B cell (primary cell): ENCODE results near the gene GUCA2A. TPM values are rescaled to one million over a fixed set of nuclear protein-coding genes. Genes with fewer than 3 reads are reported as not detected.

ENCODE experiments used
- ATAC-seq: fragments of 200-7000 bp; cut with Tn5 transposase; one replicate; pipeline ENCODE4 v1.10.0; 2021; ENCODE audit warnings: low read depth, mild to moderate bottlenecking, moderate number of reproducible peaks, moderate library complexity
- CTCF ChIA-PET: fragments of 350-600 bp; sonication (Branson Sonifier 250); formaldehyde crosslinking; loops from one replicate; lab custom pipeline; 2021; ENCODE audit warnings: antibody characterized with exemption, inconsistent platforms; lab: Charles Lee
- POLR2A ChIA-PET: fragments of 350-600 bp; sonication (Branson Sonifier 250); formaldehyde crosslinking; loops from one replicate; lab custom pipeline; 2021; ENCODE audit warnings: antibody characterized with exemption; lab: Charles Lee
- DNase-seq: peaks from one replicate; pipeline ENCODE4 v3.0.0; 2013
- H2AFZ ChIP-seq: 2 replicates; pipeline ENCODE4 v1.6.1; 2012; ENCODE audit warnings: mild to moderate bottlenecking, low read depth, low read length; ENCODE audit not compliant: insufficient read depth, poor library complexity, severe bottlenecking
- H3K27ac ChIP-seq, 2 donors: 1 replicate in 1 of 2; 2 replicates in 1 of 2; pipeline ENCODE4 v1.5.1; 2012 to 2013; ENCODE audit warnings: low read length in 2 of 2, mild to moderate bottlenecking in 2 of 2, moderate library complexity in 1 of 2
- H3K27me3 ChIP-seq, 4 experiments: fragments of 200-600 bp in 1 of 4; sonication (generic) in 1 of 4; replicated peaks in 1 of 4; 1 replicate in 2 of 4; 2 replicates in 2 of 4; pipeline versions ENCODE4 v1.6.1 to v1.7.0; 2013 to 2016; ENCODE audit warnings: low read length in 3 of 4, mild to moderate bottlenecking in 2 of 4, mixed read lengths in 1 of 4, moderate library complexity in 1 of 4; ENCODE audit not compliant: insufficient read depth in 4 of 4, control insufficient read depth in 3 of 4; ENCODE audit errors: control extremely low read depth in 1 of 4
- H3K36me3 ChIP-seq, 2 experiments: replicated peaks in 1 of 2; 1 replicate in 1 of 2; 2 replicates in 1 of 2; pipeline versions ENCODE4 v1.6.1 to v1.7.1; 2013; ENCODE audit warnings: low read length in 1 of 2; ENCODE audit not compliant: insufficient read depth in 2 of 2, control insufficient read depth in 1 of 2; ENCODE audit errors: control extremely low read depth in 1 of 2, extremely low read depth in 1 of 2
- H3K4me1 ChIP-seq, 2 donors: fragments of 200-600 bp in 1 of 2; sonication (generic) in 1 of 2; 1 replicate in 1 of 2; 2 replicates in 1 of 2; pipeline versions ENCODE4 v1.5.1 to v1.6.1; 2013 to 2017; ENCODE audit warnings: low read length in 2 of 2; ENCODE audit not compliant: control insufficient read depth in 2 of 2, insufficient read depth in 2 of 2
- H3K4me2 ChIP-seq: replicated peaks from 2 replicates; pipeline ENCODE3; 2012; ENCODE audit warnings: mild to moderate bottlenecking, low read depth, low read length; ENCODE audit not compliant: poor library complexity, severe bottlenecking
- H3K4me3 ChIP-seq, 5 experiments: fragments of 200-600 bp in 1 of 5; sonication (generic) in 1 of 5; 1 replicate in 3 of 5; 2 replicates in 2 of 5; pipeline versions ENCODE4 v1.5.1 to v1.7.0; 2011 to 2016; ENCODE audit warnings: low read length in 4 of 5, mild to moderate bottlenecking in 4 of 5, low read depth in 2 of 5, control low read depth in 1 of 5, moderate library complexity in 1 of 5; ENCODE audit not compliant: insufficient read depth in 1 of 5; ENCODE audit errors: control extremely low read depth in 1 of 5, extremely low read depth in 1 of 5
- H3K79me2 ChIP-seq: fragments of 200-600 bp; sonication (generic); one replicate; pipeline ENCODE4 v1.6.0; 2016; ENCODE audit warnings: low read length; ENCODE audit not compliant: control insufficient read depth, insufficient read depth
- H3K9ac ChIP-seq: fragments of 200-600 bp; sonication (generic); 2 replicates; pipeline ENCODE4 v1.6.1; 2017; ENCODE audit warnings: mild to moderate bottlenecking, low read length, moderate library complexity
- H3K9me3 ChIP-seq, 3 donors: one replicate each; pipeline versions ENCODE4 v1.6.1 to v1.7.1; 2013; ENCODE audit warnings: low read length in 2 of 3; ENCODE audit not compliant: control insufficient read depth in 2 of 3, insufficient read depth in 1 of 3; ENCODE audit errors: control extremely low read depth in 1 of 3
- H4K20me1 ChIP-seq: 2 replicates; pipeline ENCODE4 v1.6.0; 2012; ENCODE audit warnings: mild to moderate bottlenecking, low read length; ENCODE audit not compliant: insufficient read depth, control insufficient read depth, poor library complexity, severe bottlenecking
- H3K27ac Mint-ChIP-seq: one replicate; pipeline ENCODE4 v1.8.0; 2021; ENCODE audit warnings: mixed read lengths
- H3K27me3 Mint-ChIP-seq: one replicate; pipeline ENCODE4 v1.8.0; 2021; ENCODE audit warnings: mixed read lengths
- H3K4me1 Mint-ChIP-seq: one replicate; pipeline ENCODE4 v1.8.0; 2021; ENCODE audit warnings: mixed read lengths
- H3K4me3 Mint-ChIP-seq: one replicate; pipeline ENCODE4 v1.8.0; 2021; ENCODE audit warnings: mixed read lengths
- H3K9me3 Mint-ChIP-seq: one replicate; pipeline ENCODE4 v1.8.0; 2022; ENCODE audit warnings: mixed read lengths; ENCODE audit not compliant: insufficient read depth
- EZH2 ChIP-seq: IDR thresholded peaks from 2 replicates; pipeline ENCODE4 v1.6.1; 2012; ENCODE audit warnings: borderline replicate concordance, low read depth, mild to moderate bottlenecking, moderate library complexity, low read length; ENCODE audit not compliant: insufficient read depth, poor library complexity, severe bottlenecking
- WGBS: methylation state at CpG from one replicate; pipeline ENCODE4 v1.1.5; 2013; ENCODE audit warnings: missing lambda C conversion rate; ENCODE audit not compliant: insufficient coverage; 5-methylcytosine and 5-hydroxymethylcytosine counted together
- intact Hi-C: fragments of 100-400 bp; cut with micrococcal nuclease; formaldehyde crosslinking; loops from one replicate; pipeline ENCODE4 v1.10.0; 2022
- polyA plus RNA-seq: library from polyadenylated mRNA; depleted of rRNA; stranded (reverse); fragments of >200 nt; gene quantifications from 2 replicates; pipeline ENCODE4 v1.2.3, GENCODE V29; 2012
- total RNA-seq, 2 donors: library from RNA; stranded (reverse); fragments of 120-200 nt in 1 of 2; gene quantifications; 1 replicate in 1 of 2; 2 replicates in 1 of 2; pipeline versions ENCODE4 v1.2.3 to v1.2.4, GENCODE V29; 2013 to 2022
- TF ChIP-seq, protein P1 (sequence below): fragments of 200-600 bp; IDR thresholded peaks from one replicate; pipeline ENCODE4 v1.8.0; 2022; ENCODE audit warnings: antibody characterized with exemption, mild to moderate bottlenecking

GUCA2A gene
- total and polyA plus RNA-seq, 2 donors (not counting 1 experiment from before 2014, with no cell fraction given) = not detected

DNA sequence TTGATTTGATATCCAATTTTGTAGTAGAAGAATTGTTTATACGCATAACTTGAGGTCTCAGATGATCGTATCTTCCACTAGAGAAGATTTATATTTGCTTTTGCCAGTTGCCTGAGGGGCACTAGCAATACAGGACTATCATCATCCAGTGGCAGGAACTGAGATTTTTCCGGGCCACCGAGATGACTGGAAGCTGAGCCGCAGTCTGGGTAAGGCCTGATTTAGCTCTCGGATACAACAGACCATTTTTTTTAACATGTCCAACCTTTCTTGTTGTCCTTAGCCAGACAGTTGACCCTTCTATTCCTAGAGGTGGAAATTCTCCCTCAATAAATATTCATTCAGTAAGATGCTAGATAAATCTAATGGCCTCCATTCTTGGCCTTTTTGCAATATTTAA is 36.8 kb downstream of the GUCA2A start:
- peaks cover 28% of the 10 kb centered on the region for H3K27me3 Mint-ChIP-seq
- ATAC-seq = no peak
- DNase-seq = no peak
- ChIA-PET POLR2A (no interaction called here), CTCF (interaction anchor here (1.2 kb wide), 1 partner anchor 9 kb away, joined by 3 read pairs; no protein-coding TSS in a partner anchor)
- no peak overlapping the region for H3K27ac Mint-ChIP-seq
- Histone ChIP-seq H2AFZ (no peak overlapping the region), H3K9ac (no peak overlapping the region), H3K4me2 (no peak overlapping the region), H3K27me3 (peaks cover 0 to 5% (median 1%) of the 10 kb centered on the region in 4 experiments), H3K9me3 (no peaks in the 10 kb centered on the region), H3K4me1 (no peaks in the 10 kb centered on the region), H4K20me1 (no peaks in the 10 kb centered on the region), H3K4me3 (no peak overlapping the region), H3K79me2 (no peaks in the 10 kb centered on the region), H3K36me3 (no peaks in the 10 kb centered on the region), H3K27ac (no peak overlapping the region)
- no peaks in the 10 kb centered on the region for H3K9me3 Mint-ChIP-seq
- intact Hi-C loops = no loop called here
- no peaks in the 10 kb centered on the region for H3K4me1 Mint-ChIP-seq
- 96% methylated on average over 5 of the region's 6 CpGs for WGBS
- H3K4me3 Mint-ChIP-seq = no peak overlapping the region
- TF ChIP-seq, protein P1, sequence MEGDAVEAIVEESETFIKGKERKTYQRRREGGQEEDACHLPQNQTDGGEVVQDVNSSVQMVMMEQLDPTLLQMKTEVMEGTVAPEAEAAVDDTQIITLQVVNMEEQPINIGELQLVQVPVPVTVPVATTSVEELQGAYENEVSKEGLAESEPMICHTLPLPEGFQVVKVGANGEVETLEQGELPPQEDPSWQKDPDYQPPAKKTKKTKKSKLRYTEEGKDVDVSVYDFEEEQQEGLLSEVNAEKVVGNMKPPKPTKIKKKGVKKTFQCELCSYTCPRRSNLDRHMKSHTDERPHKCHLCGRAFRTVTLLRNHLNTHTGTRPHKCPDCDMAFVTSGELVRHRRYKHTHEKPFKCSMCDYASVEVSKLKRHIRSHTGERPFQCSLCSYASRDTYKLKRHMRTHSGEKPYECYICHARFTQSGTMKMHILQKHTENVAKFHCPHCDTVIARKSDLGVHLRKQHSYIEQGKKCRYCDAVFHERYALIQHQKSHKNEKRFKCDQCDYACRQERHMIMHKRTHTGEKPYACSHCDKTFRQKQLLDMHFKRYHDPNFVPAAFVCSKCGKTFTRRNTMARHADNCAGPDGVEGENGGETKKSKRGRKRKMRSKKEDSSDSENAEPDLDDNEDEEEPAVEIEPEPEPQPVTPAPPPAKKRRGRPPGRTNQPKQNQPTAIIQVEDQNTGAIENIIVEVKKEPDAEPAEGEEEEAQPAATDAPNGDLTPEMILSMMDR = no peak
- TF ChIP-seq EZH2 = no peak

DNA sequence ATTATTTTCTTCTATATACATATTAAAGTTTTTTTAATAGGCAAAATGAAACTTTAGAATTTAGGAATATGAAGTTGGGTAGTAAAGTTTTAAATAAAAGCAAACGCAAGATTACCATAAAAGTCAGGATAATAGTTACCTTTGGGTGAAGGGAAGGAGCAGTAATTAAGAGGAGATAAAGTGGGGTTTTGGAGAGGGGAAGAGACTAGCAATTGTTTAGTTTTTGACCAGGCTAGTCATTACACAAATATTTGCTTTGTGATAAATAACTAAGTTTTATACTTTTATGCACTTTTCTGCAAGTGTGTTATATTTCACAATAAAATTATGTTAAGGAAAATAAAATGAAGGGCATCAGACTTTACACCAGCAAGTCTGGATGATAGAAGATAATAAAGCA is 39.0 kb downstream of the GUCA2A start:
- no peak overlapping the region for H3K4me3 ChIP-seq
- WGBS = no CpG with 5 or more reads among the region's 1 CpG
- no peak for DNase-seq
- intact Hi-C loops = no loop called here
- H3K4me2 ChIP-seq = no peak overlapping the region
- Mint-ChIP-seq H3K4me1 (no peaks in the 10 kb centered on the region), H3K27ac (no peak overlapping the region), H3K4me3 (no peak overlapping the region), H3K27me3 (peaks cover 34% of the 10 kb centered on the region), H3K9me3 (no peaks in the 10 kb centered on the region)
- no peak for ATAC-seq
- H3K9me3 ChIP-seq = no peaks in the 10 kb centered on the region
- no peak overlapping the region for H3K9ac ChIP-seq
- H2AFZ ChIP-seq = no peak overlapping the region
- ChIA-PET CTCF (no interaction called here), POLR2A (no interaction called here)
- H4K20me1 ChIP-seq = no peaks in the 10 kb centered on the region
- no peaks in the 10 kb centered on the region for H3K4me1 ChIP-seq
- H3K79me2 ChIP-seq = no peaks in the 10 kb centered on the region
- H3K27me3 ChIP-seq = peaks cover 0 to 5% (median 1%) of the 10 kb centered on the region in 4 experiments
- no peak overlapping the region for H3K27ac ChIP-seq
- no peaks in the 10 kb centered on the region for H3K36me3 ChIP-seq
- no peak for TF ChIP-seq EZH2
- TF ChIP-seq, protein P1 = no peak
